Activated CD8-positive, alpha-beta memory T cell treated with anti-CD3 and anti-CD28 coated beads, Interleukin-2, amount 50 U/mL, for 24 hours (primary cell): ENCODE results near the gene SNX6.
A peak's percentile ranks its signal among the peaks of the same experiment; 100 is the strongest.
"Not testable (repeated sequence)": the region's sequence is repeated elsewhere in the genome, so short reads cannot be mapped to it uniquely, and the experiment has no call there.

Experiments used
- DNase-seq: peaks from one replicate; pipeline ENCODE4 v3.0.0-alpha.2; 2020; ENCODE audit errors: extremely low read depth

The SNX6 gene

GRCh38 chr14:34629657-34630529 lies at the start of gene SNX6:
TSS of gene SNX6 (minus strand) at chr14:34630148. CDS start at chr14:34630116, 32 bp downstream.
- peak; percentile 46 for DNase-seq

GRCh38 chr14:34678735-34679134 lies 48.8 kb upstream of the SNX6 start:
- DNase-seq = no peak

- no peak for DNase-seq
Measured at GRCh38 chr14:34678306-34678705, 48.4 kb upstream of the SNX6 start.

GRCh38 chr14:34676516-34677211 lies 46.7 kb upstream of the SNX6 start:
- no peak for DNase-seq

GRCh38 chr14:34673702-34674101 lies 43.8 kb upstream of the SNX6 start:
- DNase-seq = no peak

- DNase-seq = no peak
Measured at GRCh38 chr14:34671716-34672115, 41.8 kb upstream of the SNX6 start.

GRCh38 chr14:34668111-34668510 lies 38.2 kb upstream of the SNX6 start:
- no peak for DNase-seq

- DNase-seq = no peak
Measured at GRCh38 chr14:34667007-34667406, 37.1 kb upstream of the SNX6 start.

- DNase-seq = no peak
Measured at GRCh38 chr14:34665785-34666435, 36.0 kb upstream of the SNX6 start.

- no peak for DNase-seq
Measured at GRCh38 chr14:34662561-34663088, 32.7 kb upstream of the SNX6 start.

- DNase-seq = no peak
Measured at GRCh38 chr14:34660796-34661195, 30.8 kb upstream of the SNX6 start.

GRCh38 chr14:34655959-34656358 lies 26.0 kb upstream of the SNX6 start:
- no peak for DNase-seq

- DNase-seq = not testable (repeated sequence)
Measured at GRCh38 chr14:34653073-34653472, 23.1 kb upstream of the SNX6 start.

GRCh38 chr14:34652348-34652747 lies 22.4 kb upstream of the SNX6 start:
- not testable (repeated sequence) for DNase-seq

GRCh38 chr14:34650786-34651584 lies 21.0 kb upstream of the SNX6 start:
- no peak for DNase-seq

- DNase-seq = not testable (repeated sequence)
Measured at GRCh38 chr14:34650006-34650405, 20.1 kb upstream of the SNX6 start.

- no peak for DNase-seq
Measured at GRCh38 chr14:34649344-34649743, 19.4 kb upstream of the SNX6 start.

GRCh38 chr14:34646570-34647255 lies 16.8 kb upstream of the SNX6 start:
- DNase-seq = no peak

- no peak for DNase-seq
Measured at GRCh38 chr14:34643361-34643760, 13.4 kb upstream of the SNX6 start.

- no peak for DNase-seq
Measured at GRCh38 chr14:34642595-34642994, 12.6 kb upstream of the SNX6 start.

GRCh38 chr14:34640826-34641225 lies 10.9 kb upstream of the SNX6 start:
- no peak for DNase-seq
